Caco-2 (cell line): ENCODE measurements around the gene TXNIP. TPM values are rescaled to one million over a fixed set of nuclear protein-coding genes. Genes with fewer than 3 reads are reported as not detected.

Experiments used
- BruUV-seq: library from RNA; stranded (reverse); fragments of 400-500 nt; replicated peaks from 2 replicates; lab custom pipeline; 2021; lab: Mats Ljungman, UMichigan
- CTCF ChIA-PET: fragments of 300-600 bp; sonication (Branson Sonifier 250); formaldehyde crosslinking; loops from one replicate; lab custom pipeline; 2022; ENCODE audit warnings: antibody characterized with exemption; lab: Charles Lee
- POLR2A ChIA-PET: fragments of 300-600 bp; sonication (Branson Sonifier 250); formaldehyde crosslinking; loops from one replicate; lab custom pipeline; 2022; ENCODE audit warnings: antibody characterized with exemption; lab: Charles Lee
- DNase-seq, 2 experiments: peaks; one replicate each; pipeline versions ENCODE4 v3.0.0 to v3.0.0-alpha.2; 2020 to 2022
- H3K27me3 ChIP-seq: replicated peaks from 2 replicates; pipeline ENCODE4 v1.6.0; 2011; ENCODE audit warnings: low read length; ENCODE audit not compliant: control insufficient read depth, insufficient read depth
- H3K36me3 ChIP-seq: 2 replicates; pipeline ENCODE4 v1.5.1; 2011; ENCODE audit warnings: low read length; ENCODE audit not compliant: control insufficient read depth, insufficient read depth
- H3K4me1 ChIP-seq: fragments of 250-450 bp; sonication (Bioruptor Pico); 2 replicates; pipeline ENCODE4 v1.5.1; 2020; ENCODE audit warnings: mild to moderate bottlenecking
- H3K4me3 ChIP-seq: 2 replicates; pipeline ENCODE4 v1.5.1; 2011; ENCODE audit warnings: low read depth, mild to moderate bottlenecking, control low read depth, low read length
- H3K9me3 ChIP-seq: fragments of 250-450 bp; sonication (Bioruptor Pico); 2 replicates; pipeline ENCODE4 v1.5.1; 2020; ENCODE audit warnings: mild to moderate bottlenecking, moderate library complexity
- H3K27ac Mint-ChIP-seq: one replicate; pipeline ENCODE4 v1.8.0; 2022; ENCODE audit warnings: mixed read lengths; ENCODE audit not compliant: unreplicated experiment
- H3K27me3 Mint-ChIP-seq: one replicate; pipeline ENCODE4 v1.8.0; 2022; ENCODE audit warnings: mixed read lengths; ENCODE audit not compliant: insufficient read depth, unreplicated experiment
- H3K36me3 Mint-ChIP-seq: one replicate; pipeline ENCODE4 v1.8.0; 2022; ENCODE audit warnings: mild to moderate bottlenecking, mixed read lengths; ENCODE audit not compliant: insufficient read depth, unreplicated experiment
- H3K4me1 Mint-ChIP-seq: one replicate; pipeline ENCODE4 v1.8.0; 2022; ENCODE audit warnings: low read depth, mixed read lengths; ENCODE audit not compliant: unreplicated experiment
- H3K4me3 Mint-ChIP-seq: one replicate; pipeline ENCODE4 v1.8.0; 2022; ENCODE audit warnings: mild to moderate bottlenecking, moderate library complexity, mixed read lengths; ENCODE audit not compliant: unreplicated experiment
- H3K9me3 Mint-ChIP-seq: one replicate; pipeline ENCODE4 v1.8.0; 2022; ENCODE audit warnings: mixed read lengths; ENCODE audit not compliant: unreplicated experiment
- intact Hi-C: fragments of 100-400 bp; cut with micrococcal nuclease; formaldehyde crosslinking; loops from one replicate; pipeline ENCODE4 v1.10.0; 2022; ENCODE audit not compliant: unreplicated experiment
- total RNA-seq: library from RNA; stranded (reverse); gene quantifications from 2 replicates; pipeline ENCODE4 v1.2.3, GENCODE V29; 2022
- TF ChIP-seq, protein P1 (sequence below), 2 experiments: fragments of 200-600 bp in 1 of 2; IDR thresholded peaks; 1 replicate in 1 of 2; 2 replicates in 1 of 2; pipeline versions ENCODE4 v1.5.1 to v1.8.0; 2011 to 2022; ENCODE audit warnings: antibody characterized with exemption in 1 of 2, control low read depth in 1 of 2, inconsistent platforms in 1 of 2, low read depth in 1 of 2, low read length in 1 of 2, mild to moderate bottlenecking in 1 of 2, moderate library complexity in 1 of 2; ENCODE audit not compliant: insufficient read depth in 1 of 2, severe bottlenecking in 1 of 2, unreplicated experiment in 1 of 2

The TXNIP gene
- total RNA-seq, 1 experiment from 2014 or later, result 27.5 TPM

DNA sequence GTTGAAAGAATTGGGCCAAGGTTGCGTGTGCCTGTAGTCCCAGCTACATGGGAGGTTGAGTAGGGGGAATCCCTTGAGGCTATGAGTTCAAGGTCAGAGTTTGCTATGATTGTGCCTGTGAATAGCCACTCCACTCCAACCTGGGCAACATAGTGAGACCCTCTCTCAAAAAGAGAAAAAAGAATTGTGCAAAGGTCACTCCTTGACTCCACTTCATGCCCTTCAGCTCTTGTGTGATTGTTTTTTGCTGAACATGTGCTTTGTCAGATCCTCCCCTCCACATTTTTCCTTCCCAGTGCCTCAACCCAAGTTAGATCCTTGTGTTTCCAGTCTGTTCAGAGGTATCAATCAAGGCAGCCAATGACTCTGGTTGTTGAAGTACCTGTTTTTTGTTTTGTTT is 8.5 kb downstream of the TXNIP start:
- Mint-ChIP-seq H3K27me3 (no peaks in the 10 kb centered on the region), H3K36me3 (peaks cover 10% of the 10 kb centered on the region), H3K4me3 (no peak overlapping the region), H3K27ac (no peak overlapping the region), H3K9me3 (no peaks in the 10 kb centered on the region), H3K4me1 (peaks cover 21% of the 10 kb centered on the region)
- TF ChIP-seq, protein P1, sequence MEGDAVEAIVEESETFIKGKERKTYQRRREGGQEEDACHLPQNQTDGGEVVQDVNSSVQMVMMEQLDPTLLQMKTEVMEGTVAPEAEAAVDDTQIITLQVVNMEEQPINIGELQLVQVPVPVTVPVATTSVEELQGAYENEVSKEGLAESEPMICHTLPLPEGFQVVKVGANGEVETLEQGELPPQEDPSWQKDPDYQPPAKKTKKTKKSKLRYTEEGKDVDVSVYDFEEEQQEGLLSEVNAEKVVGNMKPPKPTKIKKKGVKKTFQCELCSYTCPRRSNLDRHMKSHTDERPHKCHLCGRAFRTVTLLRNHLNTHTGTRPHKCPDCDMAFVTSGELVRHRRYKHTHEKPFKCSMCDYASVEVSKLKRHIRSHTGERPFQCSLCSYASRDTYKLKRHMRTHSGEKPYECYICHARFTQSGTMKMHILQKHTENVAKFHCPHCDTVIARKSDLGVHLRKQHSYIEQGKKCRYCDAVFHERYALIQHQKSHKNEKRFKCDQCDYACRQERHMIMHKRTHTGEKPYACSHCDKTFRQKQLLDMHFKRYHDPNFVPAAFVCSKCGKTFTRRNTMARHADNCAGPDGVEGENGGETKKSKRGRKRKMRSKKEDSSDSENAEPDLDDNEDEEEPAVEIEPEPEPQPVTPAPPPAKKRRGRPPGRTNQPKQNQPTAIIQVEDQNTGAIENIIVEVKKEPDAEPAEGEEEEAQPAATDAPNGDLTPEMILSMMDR (IDR thresholded peaks at IDR 0.05; ENCODE audit: insufficient read depth in 1 of 2, low read depth in 1 of 2, low read length in 1 of 2, severe bottlenecking in 1 of 2, unreplicated experiment in 1 of 2), result no peak
- CTCF ChIA-PET, result no interaction called here
- intact Hi-C loops, result no loop called here
- peaks cover 22% of the 10 kb centered on the region for H3K4me1 ChIP-seq
- H3K9me3 ChIP-seq, result no peaks in the 10 kb centered on the region
- H3K4me3 ChIP-seq, result no peak overlapping the region
- no TSS peak for BruUV-seq
- H3K27me3 ChIP-seq, result no peaks in the 10 kb centered on the region
- no peak for DNase-seq
- peaks cover 3% of the 10 kb centered on the region; the same call in 1 of the 2 replicates for H3K36me3 ChIP-seq
- POLR2A ChIA-PET, result no interaction called here

DNA sequence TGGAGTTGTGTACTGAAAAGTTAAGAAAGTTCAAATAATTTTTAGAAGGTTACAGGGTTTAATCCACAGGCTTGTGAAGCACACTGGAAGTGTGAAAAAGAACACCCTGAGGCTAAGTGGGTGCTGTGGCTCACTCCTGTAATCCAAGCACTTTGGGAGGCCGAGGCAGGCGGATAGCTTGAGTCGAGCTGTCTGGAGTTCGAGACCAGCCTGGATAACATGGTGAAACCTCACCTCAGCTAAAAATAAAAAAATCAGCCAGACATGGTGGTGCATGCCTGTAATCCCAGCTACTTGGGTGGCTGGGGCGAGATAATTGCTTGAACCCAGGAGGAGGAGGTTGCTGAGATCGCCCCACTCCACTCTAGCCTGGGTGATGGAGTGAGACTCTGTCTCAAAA is 9.8 kb downstream of the TXNIP start:
- Histone ChIP-seq H3K9me3 (no peaks in the 10 kb centered on the region), H3K36me3 (no peaks in the 10 kb centered on the region), H3K4me1 (peaks cover 22% of the 10 kb centered on the region), H3K27me3 (no peaks in the 10 kb centered on the region), H3K4me3 (no peak overlapping the region)
- BruUV-seq, result no TSS peak
- CTCF ChIA-PET, result no interaction called here
- peaks cover 21% of the 10 kb centered on the region for H3K4me1 Mint-ChIP-seq
- H3K27me3 Mint-ChIP-seq, result no peaks in the 10 kb centered on the region
- no peak for DNase-seq
- H3K36me3 Mint-ChIP-seq, result no peaks in the 10 kb centered on the region
- POLR2A ChIA-PET, result no interaction called here
- H3K4me3 Mint-ChIP-seq, result no peak overlapping the region
- peak overlapping the region; percentile 32 for H3K27ac Mint-ChIP-seq
- intact Hi-C loops, result no loop called here
- TF ChIP-seq, protein P1 (IDR thresholded peaks at IDR 0.05; ENCODE audit: insufficient read depth in 1 of 2, low read depth in 1 of 2, low read length in 1 of 2, severe bottlenecking in 1 of 2, unreplicated experiment in 1 of 2), result no peak
- H3K9me3 Mint-ChIP-seq, result no peaks in the 10 kb centered on the region

DNA sequence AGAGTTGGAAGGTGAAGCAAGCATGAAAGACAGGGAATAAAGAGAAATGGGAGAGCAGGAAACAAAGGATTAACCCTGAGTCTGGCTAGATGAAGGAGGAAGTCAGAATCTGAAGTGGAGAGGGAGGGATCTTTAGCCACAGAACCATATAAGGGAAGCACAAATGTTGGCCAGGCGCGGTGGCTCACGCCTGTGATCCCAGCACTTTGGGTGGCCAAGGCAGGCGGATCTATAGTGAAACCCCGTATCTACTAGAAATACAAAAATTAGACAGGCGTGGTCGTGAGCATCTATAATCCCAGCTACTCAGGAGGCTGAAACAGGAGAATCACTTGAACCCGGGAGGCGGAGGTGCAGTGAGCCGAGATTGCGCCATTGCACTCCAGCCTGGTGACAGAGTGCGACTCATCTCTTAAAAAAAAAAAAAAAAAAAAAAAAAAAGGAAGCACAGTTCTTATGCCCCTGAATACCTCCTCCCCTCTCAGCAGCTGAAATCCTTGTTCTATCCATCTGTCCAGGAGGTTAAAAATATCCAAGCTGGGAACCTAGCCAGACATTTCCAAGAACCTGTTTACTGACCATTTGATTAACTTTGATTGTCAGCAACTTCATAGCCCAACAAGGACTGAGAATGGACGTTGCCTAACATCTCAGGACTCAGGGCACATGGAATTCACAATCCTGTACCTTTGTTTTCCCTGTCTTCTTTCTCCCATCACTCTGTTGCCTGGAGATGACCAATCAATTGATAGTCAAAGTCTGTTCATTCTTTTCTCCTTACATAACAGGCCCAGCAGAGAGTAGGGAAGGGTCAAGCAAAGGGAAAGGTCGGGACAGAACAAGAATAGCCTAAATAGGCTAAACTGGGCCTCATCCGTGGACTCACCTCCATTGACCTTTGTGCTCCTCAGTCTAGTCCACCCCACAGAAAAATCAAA is 10.6 kb downstream of the TXNIP start:
- BruUV-seq, result no TSS peak
- peak in 1 of 2 experiments; percentile 11 for DNase-seq
- no peaks in the 10 kb centered on the region for H3K27me3 Mint-ChIP-seq
- H3K27ac Mint-ChIP-seq, result peak overlapping the region; percentile 58
- Histone ChIP-seq H3K36me3 (no peaks in the 10 kb centered on the region), H3K27me3 (no peaks in the 10 kb centered on the region), H3K4me1 (peaks cover 21% of the 10 kb centered on the region), H3K4me3 (no peak overlapping the region), H3K9me3 (no peaks in the 10 kb centered on the region)
- no peaks in the 10 kb centered on the region for H3K36me3 Mint-ChIP-seq
- H3K4me1 Mint-ChIP-seq, result peaks cover 21% of the 10 kb centered on the region
- no peak overlapping the region for H3K4me3 Mint-ChIP-seq
- POLR2A ChIA-PET, result no interaction called here
- TF ChIP-seq, protein P1 (IDR thresholded peaks at IDR 0.05; ENCODE audit: insufficient read depth in 1 of 2, low read depth in 1 of 2, low read length in 1 of 2, severe bottlenecking in 1 of 2, unreplicated experiment in 1 of 2), result no peak
- no peaks in the 10 kb centered on the region for H3K9me3 Mint-ChIP-seq
- intact Hi-C loops, result no loop called here
- CTCF ChIA-PET, result no interaction called here
